ENCODE results near the gene LMO2. TPM values are rescaled to one million over a fixed set of nuclear protein-coding genes. Genes with fewer than 3 reads are reported as not detected.

Gene LMO2
- total and polyA plus RNA-seq, 12 donors = 3.9 to 16.9 (median 9.8) TPM

DNA sequence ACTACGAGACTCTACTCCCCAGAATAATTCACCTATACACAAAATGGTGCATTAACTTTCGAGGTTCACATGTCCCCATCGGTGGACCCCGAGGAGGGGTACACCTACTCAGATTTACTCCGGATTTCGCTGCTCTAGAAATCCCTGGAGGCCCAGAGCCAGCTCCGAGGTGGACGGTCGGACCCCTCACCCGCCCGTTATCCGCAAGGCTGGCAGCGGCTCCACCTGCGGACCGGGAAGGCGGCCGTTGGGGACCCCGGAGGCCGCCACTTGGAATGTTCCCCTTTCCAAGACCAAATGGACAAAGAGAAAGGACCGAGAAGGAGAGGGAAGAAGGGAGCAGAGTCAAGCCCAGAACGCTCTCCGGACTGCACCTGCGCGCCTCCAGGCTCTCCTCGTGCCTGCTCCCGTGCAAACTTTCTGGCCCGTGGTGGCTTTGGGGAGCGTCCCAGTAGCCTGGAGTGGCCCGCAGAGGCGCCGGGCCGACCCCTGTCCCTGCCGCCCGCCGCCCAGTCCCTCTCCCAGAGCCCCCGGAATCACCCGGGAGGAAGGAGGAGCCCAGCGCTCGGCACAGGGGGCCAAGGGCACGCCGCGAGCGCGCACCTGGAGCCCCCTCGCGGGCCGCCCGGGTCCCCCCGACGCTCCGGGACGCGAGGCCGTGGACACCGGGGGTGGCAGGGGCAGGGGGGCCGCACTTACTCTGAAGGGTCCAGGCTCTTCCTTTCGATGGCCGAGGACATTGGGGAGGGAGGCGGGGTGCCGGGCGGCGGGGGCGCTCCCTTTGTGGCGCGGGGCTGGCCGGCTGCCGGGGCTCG lies 23.0 kb downstream of the LMO2 start:
- peak in 4 of 8 donors; percentile 4 to 22 (median 13) for ATAC-seq
- peaks cover 0 to 15% (median 0%) of the 10 kb centered on the region in 9 donors for H3K36me3 ChIP-seq
- H3K9me3 ChIP-seq = no peaks in the 10 kb centered on the region
- 2 to 3% methylated on average over 63 to 68 of the region's 68 CpGs for WGBS, 2 donors
- peaks cover 0 to 29% (median 4%) of the 10 kb centered on the region in 7 donors for H3K27me3 ChIP-seq
- intact Hi-C loops (cut with DNase I) = loop anchor here in 2 of 10 donors (5.0 kb wide), 2 partner anchors 68 to 73 kb away; no protein-coding TSS in a partner anchor
- H3K4me3 ChIP-seq = peak overlapping the region; percentile 44 to 92 (median 72)
- H3K27ac ChIP-seq = peak overlapping the region; percentile 57 to 94 (median 87)
- peaks cover 0 to 78% (median 25%) of the 10 kb centered on the region in 9 donors for H3K4me1 ChIP-seq
- no peak for TF ChIP-seq CTCF (IDR thresholded peaks at IDR 0.05)
- peak in 1 of 2 donors; percentile 23 for DNase-seq

DNA sequence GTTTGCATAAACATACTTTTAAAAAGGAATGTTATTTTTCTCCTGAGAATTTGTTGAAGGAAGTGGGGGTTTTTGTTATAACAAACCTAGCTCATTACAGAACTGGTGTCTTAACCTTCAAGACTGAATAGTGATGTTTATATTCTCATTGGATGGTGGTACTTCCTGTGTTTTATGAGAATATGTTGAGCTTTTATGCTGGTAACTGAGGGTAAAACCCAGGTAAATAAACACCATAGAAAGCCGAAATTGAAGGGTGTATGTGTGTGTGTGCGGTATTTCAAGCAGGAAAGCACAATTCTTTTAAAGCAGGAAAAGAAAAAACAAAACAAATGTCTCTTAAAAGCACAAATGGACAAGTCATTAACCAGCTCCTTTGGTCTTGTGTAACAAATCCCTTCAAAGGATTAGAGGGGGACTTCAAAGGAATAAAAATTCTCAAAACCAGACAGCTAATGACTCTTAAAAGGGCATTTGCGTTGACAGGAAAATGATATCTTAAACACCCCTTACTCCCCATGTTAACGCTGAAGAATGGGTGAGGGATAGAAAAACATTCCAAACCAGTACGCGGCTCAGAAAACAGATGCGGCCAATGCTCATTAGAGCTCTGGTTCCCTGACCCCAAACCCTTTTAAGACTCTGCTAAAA lies 23.8 kb downstream of the LMO2 start:
- Histone ChIP-seq H3K36me3 (peaks cover 0 to 21% (median 0%) of the 10 kb centered on the region in 9 donors), H3K4me1 (peaks cover 0 to 78% (median 25%) of the 10 kb centered on the region in 9 donors), H3K4me3 (peak overlapping the region; percentile 44 to 92 (median 72)), H3K9me3 (no peaks in the 10 kb centered on the region), H3K27ac (peak overlapping the region in 9 of 10 donors; percentile 70 to 94 (median 88)), H3K27me3 (peaks cover 0 to 29% (median 0%) of the 10 kb centered on the region in 7 donors)
- TF ChIP-seq CTCF (IDR thresholded peaks at IDR 0.05) = no peak
- 19 to 24% methylated on average over 7 of the region's 7 CpGs for WGBS, 2 donors
- intact Hi-C loops (cut with DNase I) = loop anchor here in 2 of 10 donors (5.0 kb wide), 2 partner anchors 69 to 74 kb away; no protein-coding TSS in a partner anchor
- no peak for DNase-seq
- no peak for ATAC-seq

DNA sequence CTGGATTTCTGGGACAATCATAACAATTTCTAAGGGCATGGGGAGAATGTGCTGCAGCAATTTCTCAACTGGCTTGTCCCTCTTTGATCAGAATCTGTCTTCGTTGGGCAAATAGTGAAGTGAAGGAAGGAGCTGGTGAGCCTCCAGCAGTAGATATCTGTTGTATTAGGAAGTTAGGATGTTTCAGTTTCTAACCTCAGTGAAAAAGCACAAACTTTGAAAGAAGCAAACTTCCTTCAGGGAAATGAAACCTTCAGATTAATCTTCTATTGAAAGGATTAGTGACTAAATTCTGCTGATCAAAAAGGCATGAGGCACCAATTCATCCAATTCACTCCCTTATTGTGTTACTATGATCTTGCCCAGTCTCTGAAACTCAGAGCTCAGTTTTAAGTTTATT lies 24.3 kb downstream of the LMO2 start:
- peak overlapping the region in 7 of 10 donors; percentile 65 to 92 (median 75) for H3K4me3 ChIP-seq
- H3K27me3 ChIP-seq = peaks cover 0 to 24% (median 0%) of the 10 kb centered on the region in 7 donors
- peaks cover 0 to 27% (median 0%) of the 10 kb centered on the region in 9 donors for H3K36me3 ChIP-seq
- ATAC-seq = no peak
- 48 to 50% methylated on average over 1 of the region's 1 CpG for WGBS, 2 donors
- H3K4me1 ChIP-seq = peaks cover 0 to 77% (median 21%) of the 10 kb centered on the region in 9 donors
- no peak for TF ChIP-seq CTCF (IDR thresholded peaks at IDR 0.05)
- H3K27ac ChIP-seq = peak overlapping the region in 5 of 10 donors; percentile 76 to 94 (median 91)
- intact Hi-C loops (cut with DNase I) = loop anchor here in 2 of 10 donors (5.0 kb wide), 2 partner anchors 70 to 75 kb away; no protein-coding TSS in a partner anchor
- H3K9me3 ChIP-seq = no peaks in the 10 kb centered on the region
- DNase-seq = no peak

GRCh38 chr11:33866936-33867335 lies 24.9 kb downstream of the LMO2 start:
- Histone ChIP-seq H3K36me3 (peaks cover 0 to 33% (median 0%) of the 10 kb centered on the region in 9 donors), H3K27ac (no peak overlapping the region), H3K4me3 (peak overlapping the region in 4 of 10 donors; percentile 20 to 92 (median 74)), H3K27me3 (peaks cover 0 to 22% (median 0%) of the 10 kb centered on the region in 7 donors), H3K4me1 (peaks cover 0 to 74% (median 15%) of the 10 kb centered on the region in 9 donors), H3K9me3 (no peaks in the 10 kb centered on the region)
- DNase-seq (no peak), ATAC-seq (no peak)
- TF ChIP-seq CTCF (IDR thresholded peaks at IDR 0.05) = no peak
- 66 to 85% methylated on average over 2 of the region's 2 CpGs for WGBS, 2 donors
- intact Hi-C loops (cut with DNase I) = loop anchor here in 2 of 10 donors (5.0 kb wide), 2 partner anchors 70 to 75 kb away; no protein-coding TSS in a partner anchor

All from heart right ventricle (tissue), 16 donors.